Stomach (tissue), 9 donors: Measurements from ENCODE around the gene CAPZA1. TPM values are rescaled to one million over a fixed set of nuclear protein-coding genes. Genes with fewer than 3 reads are reported as not detected.
"Not testable (repeated sequence)": the region's sequence is repeated elsewhere in the genome, so short reads cannot be mapped to it uniquely, and the experiment has no call there.

Source experiments
- DNase-seq, 2 donors: peaks; one replicate each; pipeline versions ENCODE4 v3.0.0 to v3.0.0-alpha.2; 2013 to 2019
- H3K27ac ChIP-seq, 5 donors: fragments of 200-600 bp in 4 of 5; sonication (generic) in 4 of 5; one replicate each; pipeline ENCODE4 v1.5.1; 2013 to 2019; ENCODE audit warnings: mild to moderate bottlenecking in 1 of 5, moderate library complexity in 1 of 5
- H3K27me3 ChIP-seq, 3 donors: fragments of 200-600 bp; sonication (generic); one replicate each; pipeline ENCODE4 v1.5.1; 2017 to 2019; ENCODE audit warnings: mixed run types in 1 of 3
- H3K36me3 ChIP-seq, 4 donors: fragments of 200-600 bp; sonication (generic); 1 replicate in 3 of 4; 2 replicates in 1 of 4; pipeline ENCODE4 v1.5.1; 2016 to 2019
- H3K4me1 ChIP-seq, 4 donors: fragments of 200-600 bp; sonication (generic); one replicate each; pipeline ENCODE4 v1.5.1; 2016 to 2019
- H3K4me3 ChIP-seq, 4 donors: fragments of 200-600 bp; sonication (generic) in 3 of 4; one replicate each; pipeline ENCODE4 v1.5.1; 2016 to 2019; ENCODE audit warnings: mild to moderate bottlenecking in 1 of 4
- H3K9me3 ChIP-seq, 4 donors: fragments of 200-600 bp; sonication (generic); one replicate each; pipeline ENCODE4 v1.5.1; 2016 to 2019
- EP300 ChIP-seq: sonication (generic); formaldehyde crosslinking; IDR thresholded peaks from one replicate; pipeline ENCODE4 v1.6.1; 2017; ENCODE audit warnings: antibody characterized with exemption
- POLR2A ChIP-seq, 4 donors: fragments of 450-650 bp; IDR thresholded peaks; one replicate each; pipeline ENCODE4 v1.6.1; 2016; ENCODE audit warnings: antibody characterized with exemption in 4 of 4, control low read depth in 2 of 4, mild to moderate bottlenecking in 1 of 4, moderate library complexity in 1 of 4
- POLR2AphosphoS5 ChIP-seq, 3 donors: sonication (generic); formaldehyde crosslinking; IDR thresholded peaks; one replicate each; pipeline ENCODE4 v1.6.1; 2016; ENCODE audit warnings: antibody characterized with exemption in 3 of 3
- WGBS, 5 donors: extraction: QIAGEN DNeasy Blood & Tissue Kit in 3 of 5; methylation state at CpG; one replicate each; pipeline versions ENCODE4 v1.1.5 to v1.1.7; 2013 to 2018; 5-methylcytosine and 5-hydroxymethylcytosine counted together
- intact Hi-C: fragments of 100-400 bp; cut with DNase I; formaldehyde crosslinking; loops from one replicate; pipeline ENCODE4 v1.15.1; 2023; ENCODE audit warnings: low total_unique reads
- polyA plus RNA-seq, 3 donors: library from polyadenylated mRNA; stranded (reverse); fragments of 200-250 nt; gene quantifications; one replicate each; pipeline ENCODE4 v1.2.3, GENCODE V29; 2013
- total RNA-seq, 5 donors: library from RNA; depleted of rRNA; stranded (reverse); fragments of >200 nt; gene quantifications; one replicate each; pipeline versions ENCODE4 v1.1.0 to v1.2.3, GENCODE V29; 2014 to 2016
- TF ChIP-seq, protein P1 (sequence below), 7 experiments: fragments of 450-650 bp in 4 of 7; fragments of 200-600 bp in 3 of 7; sonication (generic) in 3 of 7; IDR thresholded peaks; one replicate each; pipeline ENCODE4 v1.5.1; 2016 to 2019; ENCODE audit warnings: antibody characterized with exemption in 7 of 7, control low read depth in 2 of 7, mild to moderate bottlenecking in 1 of 7
- donor health status: healthy with polysubstance abuse.
- donor health status: Bipolar disorder and iron deficiency.
- donor health status: healthy.

The CAPZA1 gene
- total and polyA plus RNA-seq, 8 donors = 15.8 to 257 (median 67.0) TPM

DNA sequence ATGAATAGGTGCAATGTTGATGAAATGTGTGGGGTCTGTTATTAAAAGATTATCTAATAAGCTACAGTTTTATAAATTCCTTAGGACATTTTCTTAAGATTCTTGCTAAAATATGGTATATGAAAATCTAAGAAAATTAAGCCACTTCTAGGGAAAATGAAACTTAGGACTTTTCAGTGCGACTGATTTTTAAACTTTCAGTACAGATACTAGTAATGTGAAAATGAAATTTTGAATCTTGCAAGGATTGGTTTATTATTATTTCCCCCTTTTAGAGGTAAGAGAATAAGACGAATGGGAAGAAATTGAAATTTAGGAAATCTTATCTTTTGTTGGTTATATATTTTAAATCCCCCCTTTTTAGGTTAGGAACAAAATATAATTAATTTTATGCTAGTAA lies 16.4 kb downstream of the CAPZA1 start:
- Histone ChIP-seq H3K27me3 (no peaks in the 10 kb centered on the region), H3K36me3 (no peaks in the 10 kb centered on the region), H3K4me1 (peaks cover 30 to 80% (median 44%) of the 10 kb centered on the region in 4 donors), H3K4me3 (no peak overlapping the region), H3K9me3 (no peaks in the 10 kb centered on the region), H3K27ac (no peak overlapping the region)
- TF ChIP-seq EP300 (no peak), POLR2A (IDR thresholded peaks at IDR 0.05) (no peak), POLR2AphosphoS5 (IDR thresholded peaks at IDR 0.05) (no peak)
- TF ChIP-seq, protein P1, sequence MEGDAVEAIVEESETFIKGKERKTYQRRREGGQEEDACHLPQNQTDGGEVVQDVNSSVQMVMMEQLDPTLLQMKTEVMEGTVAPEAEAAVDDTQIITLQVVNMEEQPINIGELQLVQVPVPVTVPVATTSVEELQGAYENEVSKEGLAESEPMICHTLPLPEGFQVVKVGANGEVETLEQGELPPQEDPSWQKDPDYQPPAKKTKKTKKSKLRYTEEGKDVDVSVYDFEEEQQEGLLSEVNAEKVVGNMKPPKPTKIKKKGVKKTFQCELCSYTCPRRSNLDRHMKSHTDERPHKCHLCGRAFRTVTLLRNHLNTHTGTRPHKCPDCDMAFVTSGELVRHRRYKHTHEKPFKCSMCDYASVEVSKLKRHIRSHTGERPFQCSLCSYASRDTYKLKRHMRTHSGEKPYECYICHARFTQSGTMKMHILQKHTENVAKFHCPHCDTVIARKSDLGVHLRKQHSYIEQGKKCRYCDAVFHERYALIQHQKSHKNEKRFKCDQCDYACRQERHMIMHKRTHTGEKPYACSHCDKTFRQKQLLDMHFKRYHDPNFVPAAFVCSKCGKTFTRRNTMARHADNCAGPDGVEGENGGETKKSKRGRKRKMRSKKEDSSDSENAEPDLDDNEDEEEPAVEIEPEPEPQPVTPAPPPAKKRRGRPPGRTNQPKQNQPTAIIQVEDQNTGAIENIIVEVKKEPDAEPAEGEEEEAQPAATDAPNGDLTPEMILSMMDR (IDR thresholded peaks at IDR 0.05) = no peak
- WGBS, 5 donors = 74 to 80% (median 78%) methylated on average over 2 of the region's 2 CpGs
- no peak for DNase-seq
- intact Hi-C loops = no loop called here

DNA sequence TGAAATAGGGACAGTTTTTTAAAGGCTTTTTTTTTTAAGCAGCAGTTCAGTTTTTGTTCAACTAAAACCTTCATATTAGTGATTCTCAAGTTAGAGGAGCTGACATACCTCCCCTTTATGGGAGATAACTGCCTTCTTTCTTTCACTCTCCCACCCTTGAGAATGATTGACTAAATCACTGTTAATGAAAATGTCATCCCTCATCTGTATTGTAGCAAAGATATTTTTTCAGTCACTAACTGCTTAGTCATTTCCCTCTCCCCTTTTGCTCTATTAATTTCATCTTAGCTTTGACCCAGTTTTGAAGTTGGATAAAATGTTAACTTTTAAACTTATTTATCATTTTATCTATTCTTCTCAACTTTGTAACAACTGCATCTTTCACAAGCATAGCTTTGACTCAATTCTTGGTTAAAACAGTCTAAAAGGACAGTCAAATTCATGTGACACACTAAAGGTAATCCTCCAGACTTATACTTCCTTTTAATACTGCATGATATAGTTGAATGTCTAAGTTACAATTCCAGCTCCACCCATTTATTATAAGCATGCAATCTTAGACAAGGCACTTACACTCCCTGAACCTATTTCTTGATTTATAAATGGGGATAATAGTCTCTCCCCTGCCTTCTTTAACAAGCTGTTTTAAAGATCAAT lies 17.1 kb downstream of the CAPZA1 start:
- H3K4me3 ChIP-seq = no peak overlapping the region
- intact Hi-C loops = no loop called here
- peaks cover 32 to 73% (median 41%) of the 10 kb centered on the region in 4 donors for H3K4me1 ChIP-seq
- no peaks in the 10 kb centered on the region for H3K36me3 ChIP-seq
- TF ChIP-seq, protein P1 (IDR thresholded peaks at IDR 0.05) = no peak
- TF ChIP-seq EP300 (no peak), POLR2AphosphoS5 (IDR thresholded peaks at IDR 0.05) (no peak), POLR2A (IDR thresholded peaks at IDR 0.05) (no peak)
- no peak for DNase-seq
- H3K9me3 ChIP-seq = no peaks in the 10 kb centered on the region
- no peaks in the 10 kb centered on the region for H3K27me3 ChIP-seq
- peak overlapping the region in 2 of 5 donors; percentile 19 to 44 for H3K27ac ChIP-seq

DNA sequence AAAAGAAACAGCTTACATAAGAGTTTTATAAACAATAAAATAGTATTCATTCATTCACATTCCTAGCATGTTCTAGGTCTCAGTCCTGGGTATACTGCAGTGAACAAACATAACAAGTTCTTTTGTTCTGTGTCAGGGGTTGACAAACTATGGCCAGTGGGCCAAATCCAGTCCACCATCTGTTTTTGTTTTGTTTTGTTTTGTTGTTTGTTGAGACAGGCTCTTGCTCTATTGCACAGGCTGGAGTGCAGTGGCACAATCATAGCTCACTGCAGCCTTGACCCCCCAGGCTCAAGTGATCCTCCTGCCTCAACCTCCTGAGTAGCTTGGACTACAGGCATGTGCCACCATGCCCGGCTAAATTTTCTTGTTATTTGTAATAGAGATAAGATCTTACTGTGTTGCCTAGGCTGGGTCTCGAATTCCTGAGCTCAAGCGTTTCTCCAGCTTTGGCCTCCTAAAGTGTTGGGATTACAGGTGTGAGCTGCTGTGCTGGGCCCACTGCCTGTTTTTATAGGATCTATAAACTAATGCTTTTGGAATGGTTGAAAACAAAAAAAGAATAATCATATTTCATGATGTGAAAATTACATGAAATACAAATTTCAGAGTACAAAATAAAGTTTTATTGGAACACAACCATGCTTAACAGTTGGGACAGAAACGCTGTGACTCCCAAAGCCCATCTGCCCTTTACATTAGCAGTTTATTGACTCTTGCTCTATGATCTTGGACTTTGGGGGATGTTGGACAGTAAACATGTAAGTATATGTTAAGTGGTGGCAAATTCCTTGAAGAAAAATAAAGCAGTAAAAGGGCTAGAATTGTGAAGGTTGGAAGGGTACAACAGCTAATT lies 17.9 kb downstream of the CAPZA1 start:
- no peaks in the 10 kb centered on the region for H3K9me3 ChIP-seq
- WGBS, 5 donors = 62 to 76% (median 69%) methylated on average over 4 of the region's 4 CpGs
- DNase-seq = no peak
- TF ChIP-seq POLR2A (IDR thresholded peaks at IDR 0.05) = no peak
- TF ChIP-seq EP300 = no peak
- TF ChIP-seq, protein P1 (IDR thresholded peaks at IDR 0.05) = no peak
- TF ChIP-seq POLR2AphosphoS5 (IDR thresholded peaks at IDR 0.05) = no peak
- intact Hi-C loops = no loop called here
- H3K4me3 ChIP-seq = no peak overlapping the region
- peaks cover 29 to 70% (median 38%) of the 10 kb centered on the region in 4 donors for H3K4me1 ChIP-seq
- no peak overlapping the region for H3K27ac ChIP-seq
- no peaks in the 10 kb centered on the region for H3K27me3 ChIP-seq
- no peaks in the 10 kb centered on the region for H3K36me3 ChIP-seq

DNA sequence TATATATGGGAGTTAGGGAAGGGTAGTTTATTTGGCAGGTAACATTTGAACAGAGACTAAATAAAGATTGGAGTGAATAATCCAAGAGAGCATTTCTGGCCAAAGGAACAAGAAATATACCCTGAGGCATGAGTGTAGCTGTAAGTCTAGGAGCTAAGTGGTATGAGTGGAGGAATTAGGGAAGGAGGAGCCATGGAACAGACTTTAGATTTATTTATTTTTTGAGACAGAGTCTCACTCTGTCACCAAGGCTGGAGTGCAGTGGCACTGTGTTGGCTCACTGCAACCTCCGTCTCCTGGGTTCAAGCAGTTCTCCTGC lies 18.4 kb downstream of the CAPZA1 start:
- no peaks in the 10 kb centered on the region for H3K27me3 ChIP-seq
- TF ChIP-seq EP300 (no peak), POLR2A (IDR thresholded peaks at IDR 0.05) (no peak), POLR2AphosphoS5 (IDR thresholded peaks at IDR 0.05) (no peak)
- TF ChIP-seq, protein P1 (IDR thresholded peaks at IDR 0.05) = no peak
- intact Hi-C loops = no loop called here
- DNase-seq = no peak
- H3K4me1 ChIP-seq = peaks cover 29 to 66% (median 40%) of the 10 kb centered on the region in 4 donors
- no peak overlapping the region for H3K27ac ChIP-seq
- no peaks in the 10 kb centered on the region for H3K36me3 ChIP-seq
- WGBS, 5 donors = 91 to 100% (median 93%) methylated on average over 1 of the region's 1 CpG
- no peak overlapping the region for H3K4me3 ChIP-seq
- H3K9me3 ChIP-seq = no peaks in the 10 kb centered on the region

DNA sequence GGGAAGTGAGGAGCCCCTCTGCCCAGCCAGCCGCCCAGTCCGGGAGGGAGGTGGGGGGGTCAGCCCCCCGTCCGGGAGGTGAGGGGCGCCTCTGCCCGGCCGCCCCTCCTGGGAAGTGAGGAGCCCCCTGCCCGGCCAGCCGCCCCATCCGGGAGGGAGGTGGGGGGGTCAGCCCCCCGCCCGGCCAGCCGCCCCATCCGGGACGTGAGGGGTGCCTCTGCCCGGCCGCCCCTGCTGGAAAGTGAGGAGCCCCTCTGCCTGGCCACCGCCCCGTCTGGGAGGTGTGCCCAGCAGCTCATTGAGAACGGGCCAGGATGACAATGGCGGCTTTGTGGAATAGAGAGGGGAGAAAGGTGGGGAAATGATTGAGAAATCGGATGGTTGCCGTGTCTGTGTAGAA lies 20.8 kb downstream of the CAPZA1 start:
- H3K36me3 ChIP-seq = peaks cover 0 to 17% (median 8%) of the 10 kb centered on the region in 4 donors
- intact Hi-C loops, H3K9me3 ChIP-seq, H3K27me3 ChIP-seq, DNase-seq, H3K4me3 ChIP-seq, H3K27ac ChIP-seq: not testable (repeated sequence)
- H3K4me1 ChIP-seq = peaks cover 21 to 54% (median 37%) of the 10 kb centered on the region in 4 donors
- 85 to 94% (median 91%) methylated on average over 6 to 23 of the region's 23 CpGs for WGBS, 5 donors
